ENCODE data around the gene SLAMF8.
A peak's percentile ranks its signal among the peaks of the same experiment; 100 is the strongest.

SLAMF8 gene

DNA sequence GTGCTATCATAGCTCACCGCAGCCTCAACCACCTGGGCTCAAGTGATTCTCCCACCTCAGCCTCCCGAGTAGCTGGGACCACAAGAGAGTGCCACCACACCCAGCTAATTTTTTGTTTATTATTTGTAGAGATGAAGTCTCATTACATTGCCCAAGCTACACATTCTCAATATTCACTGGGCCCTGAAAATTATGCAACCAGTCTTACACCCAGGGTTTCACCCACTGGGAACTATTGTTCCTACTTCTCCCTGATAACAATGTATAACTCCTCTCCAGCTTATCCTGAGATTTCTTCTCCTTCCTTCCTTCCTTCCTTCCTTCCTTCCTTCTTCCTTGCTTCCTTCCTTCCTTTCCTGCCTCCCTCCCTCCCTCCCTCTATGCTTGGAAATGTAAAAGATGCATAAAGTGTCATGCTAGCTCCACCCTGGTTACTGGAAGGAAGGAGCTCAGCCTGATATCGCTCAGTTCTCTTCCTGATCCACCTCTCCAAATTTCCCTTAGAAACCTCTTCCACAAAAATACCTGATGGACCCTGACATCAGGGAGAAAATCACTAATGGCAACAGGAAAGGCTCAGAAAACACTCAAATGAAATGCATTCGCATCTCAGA lies 47.0 kb downstream of the SLAMF8 start:
- DNase-seq (ENCODE audit: low spot score), result no peak

DNA sequence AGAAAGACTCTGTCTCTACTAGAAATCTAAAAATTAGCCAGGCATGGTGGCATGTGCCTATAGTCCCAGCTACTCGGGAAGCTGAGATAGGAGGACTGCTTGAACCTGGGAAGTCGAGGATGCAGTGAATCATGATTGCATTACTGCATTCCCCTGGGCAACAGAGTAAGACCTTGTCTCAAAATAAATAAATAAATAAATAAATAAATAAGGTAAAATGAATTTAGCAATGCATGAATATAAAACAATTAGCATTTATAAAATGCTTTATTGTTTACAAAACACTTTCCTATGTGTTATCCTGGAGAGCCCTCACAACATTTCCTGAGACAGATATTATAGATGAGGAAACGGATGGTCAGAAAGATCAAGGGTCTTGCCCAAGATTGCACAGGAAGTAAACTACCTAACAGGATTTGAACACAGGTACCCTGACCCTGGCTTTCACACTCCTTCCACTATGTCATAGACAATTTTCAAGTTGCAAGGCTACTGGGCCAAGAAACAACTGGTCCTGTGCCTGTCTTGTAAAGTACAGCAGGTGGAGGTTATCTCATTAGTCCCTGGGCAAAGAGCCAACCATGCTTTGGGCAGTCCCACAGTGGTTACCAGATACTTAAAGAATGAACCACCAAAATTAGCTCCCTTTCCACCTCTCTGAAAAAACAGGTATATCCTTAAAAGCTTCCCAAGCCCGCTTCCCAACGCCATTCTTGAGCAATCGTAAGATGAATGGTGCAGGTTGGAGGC lies 51.2 kb downstream of the SLAMF8 start:
- no peak for DNase-seq (ENCODE audit: low spot score)

DNA sequence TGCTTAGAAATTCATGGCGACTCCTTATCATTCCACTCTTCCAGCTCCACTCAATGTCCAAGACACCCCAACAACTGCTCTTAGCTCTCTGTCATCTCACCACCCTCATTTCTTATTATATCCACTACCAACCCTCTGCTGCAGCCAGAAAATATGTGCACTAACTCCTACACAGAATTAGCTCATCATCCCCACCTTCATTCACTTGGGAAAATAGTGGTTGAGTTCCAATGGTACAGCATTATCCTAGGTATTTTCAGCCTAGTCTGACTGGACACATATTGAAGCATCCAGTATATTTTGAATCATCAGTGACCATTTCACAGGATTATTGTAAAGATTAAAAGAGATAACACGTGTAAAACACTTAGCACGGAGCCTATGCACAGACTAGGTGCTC lies 52.5 kb downstream of the SLAMF8 start:
- DNase-seq (ENCODE audit: low spot score), result no peak

DNA sequence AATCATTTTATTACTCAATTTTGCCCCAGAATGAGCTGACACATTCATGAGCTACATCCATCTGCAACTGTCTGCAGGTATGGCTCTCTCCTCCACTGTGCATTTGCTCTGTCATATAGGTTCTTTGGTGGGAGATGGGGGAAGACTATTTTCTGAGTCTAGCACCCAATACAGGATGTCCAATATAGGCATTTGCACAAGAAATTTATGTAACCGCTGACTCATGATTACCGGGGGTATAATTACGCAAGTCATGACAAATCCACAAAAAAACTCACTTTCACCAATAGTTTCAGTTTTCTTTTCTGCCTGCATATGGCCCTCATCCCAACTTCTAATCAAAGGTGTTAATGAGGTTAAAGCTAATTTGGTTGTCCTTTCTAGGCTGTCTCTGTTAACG lies 53.3 kb downstream of the SLAMF8 start:
- peak; percentile 43 for DNase-seq (ENCODE audit: low spot score)

DNA sequence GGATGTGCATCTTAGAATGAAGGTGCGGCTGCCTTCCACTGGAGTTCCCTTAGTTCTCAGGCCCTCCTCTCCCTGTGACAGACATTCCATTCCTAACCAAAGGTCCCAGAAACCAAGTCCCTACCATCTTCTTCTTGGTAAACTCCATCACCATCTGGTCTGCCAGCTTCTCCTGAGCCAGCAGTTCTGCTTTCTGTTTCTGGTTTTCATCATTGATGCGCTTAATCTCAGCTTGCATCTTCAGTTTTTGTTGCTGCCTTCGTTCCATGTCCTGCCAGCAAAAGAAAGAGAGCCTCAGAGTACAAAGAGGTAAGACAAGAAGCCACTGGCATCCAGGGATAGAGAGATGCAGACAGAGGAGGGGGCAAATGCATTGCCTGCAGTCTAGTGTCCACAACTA lies 53.8 kb downstream of the SLAMF8 start:
- no peak for DNase-seq (ENCODE audit: low spot score)

DNA sequence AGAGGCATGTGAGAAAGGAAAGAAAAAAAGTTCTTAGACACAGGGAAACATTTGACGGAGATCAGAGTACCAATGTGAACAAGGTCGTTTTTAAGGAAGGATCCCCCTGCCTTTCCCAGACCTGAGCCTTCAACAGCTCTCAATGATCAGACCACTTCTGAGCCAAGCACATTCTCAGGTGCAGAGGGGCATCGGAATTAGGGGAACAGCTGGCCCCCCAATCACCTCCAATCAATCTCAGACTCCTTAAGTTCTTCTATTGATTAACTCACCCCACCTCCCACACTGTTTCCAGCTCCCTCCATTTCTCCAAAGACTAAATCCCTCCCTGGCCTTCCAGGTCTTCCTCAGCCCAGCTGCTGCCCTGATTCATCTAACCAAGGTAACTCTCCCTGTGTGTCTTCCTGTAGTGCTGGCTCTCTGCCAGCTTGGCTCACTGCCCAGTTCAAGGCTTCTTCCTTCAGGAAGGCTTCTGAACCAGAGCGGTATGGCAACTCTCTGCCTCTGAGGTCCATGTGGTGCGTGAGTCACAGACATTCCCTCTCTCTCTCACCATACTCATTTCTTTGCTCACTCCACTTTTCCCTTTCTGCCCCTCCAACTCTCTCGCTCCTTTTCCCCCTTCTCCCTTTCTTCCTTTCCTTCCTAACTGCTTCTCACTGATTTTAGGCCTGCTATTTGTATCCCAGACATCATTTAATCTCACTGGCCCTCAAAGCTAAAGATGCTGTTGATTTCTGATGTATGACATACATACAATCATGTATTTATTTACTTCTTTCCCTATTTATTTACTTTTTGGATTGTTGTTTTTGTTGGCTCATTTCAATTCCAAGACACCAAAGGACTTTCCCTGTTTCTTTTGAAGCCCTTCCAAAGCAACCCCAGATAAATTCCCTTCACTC lies 55.2 kb downstream of the SLAMF8 start:
- DNase-seq (ENCODE audit: low spot score), result peak; percentile 80

DNA sequence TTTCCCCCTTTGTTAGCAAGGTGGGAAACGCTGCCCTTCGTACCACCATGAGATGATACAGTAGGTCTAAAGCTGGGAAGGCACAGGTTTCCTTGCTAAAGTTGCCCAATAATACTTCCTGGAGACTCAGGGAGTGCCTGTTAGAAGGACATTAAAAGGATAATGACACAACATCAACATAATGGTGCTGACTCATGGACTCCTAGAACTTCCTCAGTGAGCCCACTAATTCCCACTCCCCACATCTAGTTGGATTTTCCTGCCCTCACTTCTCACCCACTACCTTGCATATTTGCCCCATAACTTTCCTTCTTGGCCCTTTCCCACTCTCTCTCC lies 55.8 kb downstream of the SLAMF8 start:
- DNase-seq (ENCODE audit: low spot score), result no peak

DNA sequence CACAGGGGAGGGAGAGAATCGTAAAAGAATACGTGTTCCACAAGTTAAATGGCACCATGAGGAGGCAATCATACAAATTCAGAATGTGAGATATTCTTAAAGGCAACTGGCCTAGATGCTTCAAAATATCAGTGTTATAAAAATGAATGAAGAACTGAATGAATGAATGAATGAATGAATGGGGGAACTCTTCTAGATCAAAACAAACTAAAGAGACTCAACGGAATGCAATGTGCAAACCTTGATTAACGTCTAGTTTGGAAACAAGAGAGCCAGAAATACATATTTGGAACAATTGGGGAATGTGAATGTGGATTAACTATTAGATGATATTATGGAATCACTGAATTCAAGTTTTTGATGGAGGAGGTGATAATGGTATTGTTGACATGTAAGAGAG lies 56.5 kb downstream of the SLAMF8 start:
- no peak for DNase-seq (ENCODE audit: low spot score)

DNA sequence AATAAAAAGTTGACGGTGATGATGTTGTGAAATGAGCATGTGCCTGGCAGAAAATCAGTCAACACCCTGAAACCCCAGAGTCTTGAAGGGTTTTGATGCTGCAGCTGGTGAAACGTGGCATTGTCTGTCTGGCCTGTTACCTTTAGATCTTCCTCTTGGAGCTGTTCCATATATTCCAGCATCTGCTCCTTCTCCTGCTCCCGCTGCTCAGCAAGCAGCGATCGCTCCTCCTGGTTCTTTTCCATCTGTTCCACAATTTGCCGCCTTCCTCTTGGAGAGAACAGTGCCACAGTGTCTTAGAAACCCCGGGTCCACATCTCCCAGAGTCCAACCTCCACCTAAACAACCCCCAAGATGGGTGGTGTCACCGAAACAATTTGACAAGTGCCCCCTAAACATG lies 57.6 kb downstream of the SLAMF8 start:
- DNase-seq (ENCODE audit: low spot score), result no peak

Data from hepatic stellate cell (primary cell).